IMR-90 (cell line): ENCODE results near the gene COLEC12. TPM values are rescaled to one million over a fixed set of nuclear protein-coding genes. Genes with fewer than 3 reads are reported as not detected.
A peak's percentile ranks its signal among the peaks of the same experiment; 100 is the strongest.

Experiments used
- ATAC-seq: fragments of 200-7000 bp; cut with Tn5 transposase; 2 replicates; pipeline ENCODE4 v1.9.1; 2020; ENCODE audit warnings: low read depth, mild to moderate bottlenecking, moderate library complexity
- BruUV-seq: library from RNA; stranded (reverse); fragments of 400-500 nt; replicated peaks from 2 replicates; lab custom pipeline; 2021; lab: Mats Ljungman, UMichigan
- CTCF ChIA-PET: fragments of 300-600 bp; formaldehyde crosslinking; extraction: SDS; loops from one replicate; lab custom pipeline; 2021; ENCODE audit warnings: antibody characterized with exemption; lab: Yijun Ruan, JAX
- POLR2A ChIA-PET: fragments of 300-600 bp; sonication (Branson Sonifier 250); formaldehyde crosslinking; loops from one replicate; lab custom pipeline; 2022; ENCODE audit warnings: antibody characterized with exemption; ENCODE audit not compliant: unreplicated experiment; lab: Charles Lee
- DNase-seq: peaks from one replicate; pipeline ENCODE4 v3.0.0; 2013
- H2AFZ ChIP-seq: replicated peaks from 2 replicates; pipeline ENCODE3; 2013; ENCODE audit warnings: low read length, mild to moderate bottlenecking; ENCODE audit not compliant: poor library complexity
- H2AK5ac ChIP-seq: 2 replicates; pipeline ENCODE4 v1.6.1; 2013; ENCODE audit warnings: low read depth, low read length, inconsistent platforms
- H2AK9ac ChIP-seq: replicated peaks from 2 replicates; pipeline ENCODE3; 2013; ENCODE audit warnings: mild to moderate bottlenecking, low read depth, low read length, moderate library complexity; ENCODE audit not compliant: poor library complexity
- H2BK120ac ChIP-seq: 2 replicates; pipeline ENCODE4 v1.6.1; 2013; ENCODE audit warnings: low read depth, low read length, inconsistent platforms
- H2BK15ac ChIP-seq: 3 replicates; pipeline ENCODE4 v1.6.1; 2013; ENCODE audit warnings: low read depth, low read length, inconsistent platforms
- H2BK20ac ChIP-seq: 2 replicates; pipeline ENCODE4 v1.6.1; 2013; ENCODE audit warnings: low read depth, mild to moderate bottlenecking, inconsistent platforms, low read length, moderate library complexity
- H2BK5ac ChIP-seq: 2 replicates; pipeline ENCODE4 v1.6.1; 2013; ENCODE audit warnings: mild to moderate bottlenecking, low read depth, low read length, inconsistent platforms; ENCODE audit not compliant: poor library complexity, severe bottlenecking
- H3K14ac ChIP-seq: replicated peaks from 2 replicates; pipeline ENCODE4 v1.6.1; 2013; ENCODE audit warnings: low read depth, low read length, inconsistent platforms
- H3K18ac ChIP-seq: 2 replicates; pipeline ENCODE4 v1.6.1; 2013; ENCODE audit warnings: low read depth, low read length, control low read depth
- H3K23ac ChIP-seq: 2 replicates; pipeline ENCODE4 v1.6.1; 2013; ENCODE audit warnings: low read depth, low read length, inconsistent platforms
- H3K27ac ChIP-seq: 2 replicates; pipeline ENCODE4 v1.5.1; 2013; ENCODE audit warnings: mild to moderate bottlenecking, control low read depth, low read length; ENCODE audit not compliant: insufficient read depth
- H3K27me3 ChIP-seq: 2 replicates; pipeline ENCODE4 v1.6.1; 2013; ENCODE audit warnings: low read length; ENCODE audit not compliant: control insufficient read depth, insufficient read depth
- H3K36me3 ChIP-seq: 2 replicates; pipeline ENCODE4 v1.6.1; 2013; ENCODE audit warnings: low read length, mixed read lengths; ENCODE audit not compliant: control insufficient read depth, insufficient read depth
- H3K4ac ChIP-seq: 2 replicates; pipeline ENCODE4 v1.6.1; 2013; ENCODE audit warnings: low read depth, low read length, inconsistent platforms
- H3K4me1 ChIP-seq: 2 replicates; pipeline ENCODE4 v1.6.1; 2013; ENCODE audit warnings: low read length, mixed read lengths; ENCODE audit not compliant: control insufficient read depth, insufficient read depth
- H3K4me2 ChIP-seq: 2 replicates; pipeline ENCODE4 v1.6.1; 2013; ENCODE audit warnings: low read depth, mild to moderate bottlenecking, control low read depth, low read length, moderate library complexity
- H3K4me3 ChIP-seq: 2 replicates; pipeline ENCODE4 v1.5.1; 2013; ENCODE audit warnings: low read depth, mild to moderate bottlenecking, control low read depth, low read length, moderate library complexity; ENCODE audit not compliant: insufficient read depth
- H3K56ac ChIP-seq: 2 replicates; pipeline ENCODE4 v1.6.1; 2013; ENCODE audit warnings: low read length, inconsistent platforms; ENCODE audit not compliant: insufficient read depth; ENCODE audit errors: extremely low read depth
- H3K79me1 ChIP-seq, 2 experiments: 2 replicates each; pipeline ENCODE4 v1.6.1; 2013; ENCODE audit warnings: low read length in 2 of 2, inconsistent platforms in 1 of 2, low read depth in 1 of 2
- H3K9ac ChIP-seq: 2 replicates; pipeline ENCODE4 v1.6.1; 2013; ENCODE audit warnings: low read depth, low read length, control low read depth
- H3K9me1 ChIP-seq: 2 replicates; pipeline ENCODE4 v1.6.1; 2013; ENCODE audit warnings: low read length, inconsistent platforms; ENCODE audit not compliant: insufficient read depth
- H3K9me3 ChIP-seq: 2 replicates; pipeline ENCODE4 v1.6.1; 2013; ENCODE audit warnings: low read length; ENCODE audit not compliant: control insufficient read depth, insufficient read depth
- H4K20me1 ChIP-seq: 2 replicates; pipeline ENCODE4 v1.6.1; 2013; ENCODE audit warnings: low read length, inconsistent platforms; ENCODE audit not compliant: insufficient read depth
- H4K5ac ChIP-seq: 2 replicates; pipeline ENCODE4 v1.6.1; 2013; ENCODE audit warnings: mild to moderate bottlenecking, low read depth, low read length, control low read depth
- H4K8ac ChIP-seq, 2 experiments: 2 replicates each; pipeline ENCODE4 v1.6.1; 2013; ENCODE audit warnings: low read depth in 2 of 2, low read length in 2 of 2, control low read depth in 1 of 2, inconsistent platforms in 1 of 2
- H4K91ac ChIP-seq: 2 replicates; pipeline ENCODE4 v1.6.1; 2013; ENCODE audit warnings: low read depth, low read length, inconsistent platforms; ENCODE audit not compliant: insufficient read depth
- BHLHE40 ChIP-seq: fragments of 150-350 bp; IDR thresholded peaks from 2 replicates; pipeline ENCODE4 v1.6.1; 2016; ENCODE audit warnings: mild to moderate bottlenecking, low read depth, low read length
- CEBPB ChIP-seq: IDR thresholded peaks from 2 replicates; pipeline ENCODE4 v1.6.1; 2012; ENCODE audit warnings: low read depth, low read length, improper control_type of control experiment
- CHD1 ChIP-seq: IDR thresholded peaks from 2 replicates; pipeline ENCODE4 v1.6.1; 2012; ENCODE audit warnings: low read depth, low read length, improper control_type of control experiment
- FOS ChIP-seq: fragments of 150-350 bp; IDR thresholded peaks from 2 replicates; pipeline ENCODE4 v1.6.1; 2016; ENCODE audit warnings: low read depth, low read length
- MAFK ChIP-seq: IDR thresholded peaks from 2 replicates; pipeline ENCODE4 v1.6.1; 2012; ENCODE audit warnings: low read depth, low read length, improper control_type of control experiment
- MAZ ChIP-seq: IDR thresholded peaks from 2 replicates; pipeline ENCODE4 v1.6.1; 2012; ENCODE audit warnings: low read depth, mild to moderate bottlenecking, low read length, improper control_type of control experiment, moderate library complexity, borderline replicate concordance
- MXI1 ChIP-seq: IDR thresholded peaks from 2 replicates; pipeline ENCODE4 v1.6.1; 2012; ENCODE audit warnings: low read depth, mild to moderate bottlenecking, low read length, moderate library complexity, borderline replicate concordance
- NFE2L2 ChIP-seq: fragments of 150-350 bp; IDR thresholded peaks from 2 replicates; pipeline ENCODE4 v1.6.1; 2016; ENCODE audit warnings: low read depth, mild to moderate bottlenecking, low read length
- RAD21 ChIP-seq: IDR thresholded peaks from 2 replicates; pipeline ENCODE4 v1.6.1; 2012; ENCODE audit warnings: low read length, improper control_type of control experiment
- RCOR1 ChIP-seq: IDR thresholded peaks from 2 replicates; pipeline ENCODE4 v1.6.1; 2012; ENCODE audit warnings: mild to moderate bottlenecking, low read length, improper control_type of control experiment; ENCODE audit not compliant: insufficient replicate concordance
- SMC3 ChIP-seq: fragments of 150-350 bp; IDR thresholded peaks from 2 replicates; pipeline ENCODE4 v1.6.1; 2016; ENCODE audit warnings: low read depth, mild to moderate bottlenecking, antibody characterized with exemption, low read length, moderate library complexity
- WGBS, 2 experiments: methylation state at CpG; one replicate each; pipeline versions ENCODE4 v1.1.5 to v1.1.7; 2013; ENCODE audit warnings: missing lambda C conversion rate in 2 of 2; ENCODE audit not compliant: insufficient read length in 1 of 2; ENCODE audit errors: extremely low coverage in 2 of 2; 5-methylcytosine and 5-hydroxymethylcytosine counted together
- dilution Hi-C: fragments of 300-500 bp; cut with HindIII; formaldehyde crosslinking; loops from one replicate; pipeline ENCODE4 v1.14.3; 2018; ENCODE audit warnings: low sequenced_read_pairs; ENCODE audit not compliant: unreplicated experiment
- in situ Hi-C: fragments of 300-500 bp; cut with MboI; formaldehyde crosslinking; loops from 3 replicates; pipeline ENCODE4 v1.14.3; 2019; ENCODE audit warnings: low sequenced_read_pairs, inconsistent platforms, mixed read lengths
- intact Hi-C: fragments of 100-400 bp; cut with micrococcal nuclease; formaldehyde crosslinking; loops from 2 replicates; pipeline ENCODE4 v1.10.0; 2022
- polyA plus RNA-seq, 3 experiments: library from polyadenylated mRNA; depleted of rRNA; stranded (reverse); fragments of >200 nt; gene quantifications; 2 replicates each; pipeline ENCODE4 v1.2.3, GENCODE V29; 2012; ENCODE audit warnings: low replicate concordance in 1 of 3
- total RNA-seq: library from RNA; depleted of rRNA; stranded (reverse); fragments of >200 nt; gene quantifications from 2 replicates; pipeline ENCODE4 v1.2.3, GENCODE V29; 2012
- TF ChIP-seq, protein P1 (sequence below): conservative IDR thresholded peaks from 2 replicates; pipeline ENCODE4 v1.5.1; 2012; ENCODE audit warnings: mild to moderate bottlenecking, low read depth, low read length, improper control_type of control experiment
- TF ChIP-seq, protein P2 (sequence below): fragments of 150-350 bp; IDR thresholded peaks from 2 replicates; pipeline ENCODE4 v1.6.1; 2016; ENCODE audit warnings: low read depth, mild to moderate bottlenecking, low read length, moderate library complexity, borderline replicate concordance
- TF ChIP-seq, protein P3 (sequence below): fragments of 150-350 bp; IDR thresholded peaks from 2 replicates; pipeline ENCODE4 v1.6.1; 2017; ENCODE audit warnings: mild to moderate bottlenecking, antibody characterized with exemption, low read length, low read depth

Gene COLEC12
- total and polyA plus RNA-seq, 2 of the 4 experiments (the other 2 are of a cell fraction): 1.0 to 2.3 TPM

DNA sequence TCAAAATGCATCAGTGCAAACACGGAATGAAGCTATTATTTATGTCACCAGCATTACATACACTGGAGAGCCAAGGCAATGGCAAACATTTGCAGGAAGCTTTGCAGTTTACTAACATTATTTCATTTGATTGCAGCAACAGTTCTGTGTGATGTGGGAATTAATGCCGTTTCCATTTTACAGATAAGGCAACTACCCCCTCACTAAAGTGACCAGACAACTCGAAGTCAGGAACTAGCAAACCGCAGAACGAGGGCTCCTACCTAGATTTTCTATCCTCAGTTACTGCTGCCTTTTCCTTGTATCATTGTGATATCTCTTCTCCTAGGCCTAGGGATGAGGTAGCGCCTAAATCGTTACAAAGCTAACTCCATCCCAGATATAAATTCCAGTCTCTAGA lies 85.5 kb downstream of the COLEC12 start:
- ATAC-seq: no peak
- no peak for DNase-seq
- Histone ChIP-seq H2AK9ac (no peak overlapping the region), H4K5ac (no peak overlapping the region), H3K79me1 (0 out of 4 replicates have a peak, but pooled peaks cover 0 to 3% of the 10 kb centered on the region in 2 experiments), H3K4ac (peak overlapping the region; percentile 42; the same call in 1 of the 2 replicates), H2AK5ac (0 out of 2 replicates have a peak overlapping the region, but pooled peaks have one; percentile 24), H4K91ac (peak overlapping the region; percentile 27; the same call in 1 of the 2 replicates), H3K4me1 (peaks cover 8% of the 10 kb centered on the region), H3K18ac (peak overlapping the region; percentile 78; the same call in 1 of the 2 replicates), H3K27me3 (no peaks in the 10 kb centered on the region), H2BK5ac (no peak overlapping the region), H2BK20ac (peak overlapping the region; percentile 68; the same call in 1 of the 2 replicates), H3K4me3 (no peak overlapping the region), H4K8ac (peak overlapping the region in 1 of 2 experiments; percentile 20; a peak in 3 of 4 replicates), H3K9me1 (peaks cover 9% of the 10 kb centered on the region), H3K4me2 (no peak overlapping the region), H2AFZ (no peak overlapping the region), H3K9ac (no peak overlapping the region), H2BK15ac (peak overlapping the region; percentile 54; the same call in 2 of the 3 replicates), H3K56ac (no peak overlapping the region), H3K27ac (no peak overlapping the region), H3K14ac (peak overlapping the region; percentile 62), H2BK120ac (peak overlapping the region; percentile 65), H4K20me1 (no peaks in the 10 kb centered on the region), H3K23ac (no peak overlapping the region), H3K9me3 (no peaks in the 10 kb centered on the region), H3K36me3 (no peaks in the 10 kb centered on the region)
- POLR2A ChIA-PET: no interaction called here
- TF ChIP-seq RAD21 (no peak), CEBPB (no peak), MXI1 (no peak), NFE2L2 (no peak), SMC3 (no peak), FOS (no peak), MAFK (no peak), CHD1 (no peak), MAZ (no peak), RCOR1 (no peak), BHLHE40 (no peak)
- TF ChIP-seq, protein P1, sequence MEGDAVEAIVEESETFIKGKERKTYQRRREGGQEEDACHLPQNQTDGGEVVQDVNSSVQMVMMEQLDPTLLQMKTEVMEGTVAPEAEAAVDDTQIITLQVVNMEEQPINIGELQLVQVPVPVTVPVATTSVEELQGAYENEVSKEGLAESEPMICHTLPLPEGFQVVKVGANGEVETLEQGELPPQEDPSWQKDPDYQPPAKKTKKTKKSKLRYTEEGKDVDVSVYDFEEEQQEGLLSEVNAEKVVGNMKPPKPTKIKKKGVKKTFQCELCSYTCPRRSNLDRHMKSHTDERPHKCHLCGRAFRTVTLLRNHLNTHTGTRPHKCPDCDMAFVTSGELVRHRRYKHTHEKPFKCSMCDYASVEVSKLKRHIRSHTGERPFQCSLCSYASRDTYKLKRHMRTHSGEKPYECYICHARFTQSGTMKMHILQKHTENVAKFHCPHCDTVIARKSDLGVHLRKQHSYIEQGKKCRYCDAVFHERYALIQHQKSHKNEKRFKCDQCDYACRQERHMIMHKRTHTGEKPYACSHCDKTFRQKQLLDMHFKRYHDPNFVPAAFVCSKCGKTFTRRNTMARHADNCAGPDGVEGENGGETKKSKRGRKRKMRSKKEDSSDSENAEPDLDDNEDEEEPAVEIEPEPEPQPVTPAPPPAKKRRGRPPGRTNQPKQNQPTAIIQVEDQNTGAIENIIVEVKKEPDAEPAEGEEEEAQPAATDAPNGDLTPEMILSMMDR: no peak
- TF ChIP-seq, protein P2, sequence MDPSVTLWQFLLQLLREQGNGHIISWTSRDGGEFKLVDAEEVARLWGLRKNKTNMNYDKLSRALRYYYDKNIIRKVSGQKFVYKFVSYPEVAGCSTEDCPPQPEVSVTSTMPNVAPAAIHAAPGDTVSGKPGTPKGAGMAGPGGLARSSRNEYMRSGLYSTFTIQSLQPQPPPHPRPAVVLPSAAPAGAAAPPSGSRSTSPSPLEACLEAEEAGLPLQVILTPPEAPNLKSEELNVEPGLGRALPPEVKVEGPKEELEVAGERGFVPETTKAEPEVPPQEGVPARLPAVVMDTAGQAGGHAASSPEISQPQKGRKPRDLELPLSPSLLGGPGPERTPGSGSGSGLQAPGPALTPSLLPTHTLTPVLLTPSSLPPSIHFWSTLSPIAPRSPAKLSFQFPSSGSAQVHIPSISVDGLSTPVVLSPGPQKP: no peak
- TF ChIP-seq, protein P3, sequence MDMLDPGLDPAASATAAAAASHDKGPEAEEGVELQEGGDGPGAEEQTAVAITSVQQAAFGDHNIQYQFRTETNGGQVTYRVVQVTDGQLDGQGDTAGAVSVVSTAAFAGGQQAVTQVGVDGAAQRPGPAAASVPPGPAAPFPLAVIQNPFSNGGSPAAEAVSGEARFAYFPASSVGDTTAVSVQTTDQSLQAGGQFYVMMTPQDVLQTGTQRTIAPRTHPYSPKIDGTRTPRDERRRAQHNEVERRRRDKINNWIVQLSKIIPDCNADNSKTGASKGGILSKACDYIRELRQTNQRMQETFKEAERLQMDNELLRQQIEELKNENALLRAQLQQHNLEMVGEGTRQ: no peak
- WGBS, 2 experiments: no CpG with 5 or more reads among the region's 7 CpGs
- in situ Hi-C loops: no loop called here
- intact Hi-C loops: loop anchor here (5.0 kb wide), 1 partner anchor 62 kb away; no protein-coding TSS in a partner anchor
- dilution Hi-C loops: no loop called here
- CTCF ChIA-PET: no interaction called here
- BruUV-seq: no TSS peak
